BLaER1 (cell line): ENCODE data around the gene GMPPB.
"Not testable (repeated sequence)": the region's sequence is repeated elsewhere in the genome, so short reads cannot be mapped to it uniquely, and the experiment has no call there.

Experiments
- H3K27ac ChIP-seq: shearing (Covaris generic); formaldehyde crosslinking; 2 replicates; pipeline ENCODE4 v1.8.1; 2022
- H3K27me3 ChIP-seq: shearing (Covaris generic); formaldehyde crosslinking; 2 replicates; pipeline ENCODE4 v1.8.1; 2022
- H3K36me3 ChIP-seq: shearing (Covaris generic); formaldehyde crosslinking; 2 replicates; pipeline ENCODE4 v1.8.1; 2022
- H3K4me1 ChIP-seq: shearing (Covaris generic); formaldehyde crosslinking; 2 replicates; pipeline ENCODE4 v1.8.1; 2022
- H3K4me2 ChIP-seq: shearing (Covaris generic); formaldehyde crosslinking; 2 replicates; pipeline ENCODE4 v1.8.1; 2022
- H3K4me3 ChIP-seq: shearing (Covaris generic); formaldehyde crosslinking; 2 replicates; pipeline ENCODE4 v1.8.1; 2022
- H3K9ac ChIP-seq: shearing (Covaris generic); formaldehyde crosslinking; 2 replicates; pipeline ENCODE4 v1.8.1; 2022
- H3K9me3 ChIP-seq: shearing (Covaris generic); formaldehyde crosslinking; 2 replicates; pipeline ENCODE4 v1.8.1; 2022
- H4K20me1 ChIP-seq: shearing (Covaris generic); formaldehyde crosslinking; 2 replicates; pipeline ENCODE4 v1.8.1; 2022
- Cebpa-rat ChIP-seq: shearing (Covaris generic); IDR thresholded peaks from 2 replicates; pipeline ENCODE4 v1.8.1; 2022

Gene GMPPB

DNA sequence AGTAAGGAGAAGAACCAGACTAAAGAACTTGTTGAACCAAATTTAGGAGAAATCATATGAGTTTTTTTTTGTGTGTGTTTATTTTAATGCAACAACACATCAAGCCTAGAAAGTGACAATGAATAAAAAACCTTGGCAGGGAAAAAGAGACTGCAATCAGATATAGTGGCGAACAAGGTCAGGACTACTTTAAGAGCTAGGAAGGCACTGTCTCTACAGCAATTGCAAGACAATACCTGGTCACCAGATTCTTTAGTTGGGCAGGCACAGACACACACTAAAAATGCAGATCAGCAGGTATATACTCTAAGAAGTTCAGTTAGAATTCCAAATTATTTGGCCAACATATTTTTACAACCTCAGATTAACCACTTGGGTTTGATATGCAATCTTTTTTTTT lies 30.8 kb upstream of the GMPPB start:
- Histone ChIP-seq H3K9me3 (no peaks in the 10 kb centered on the region), H4K20me1 (peaks cover 100% of the 10 kb centered on the region), H3K27me3 (no peaks in the 10 kb centered on the region), H3K4me2 (no peak overlapping the region), H3K9ac (no peak overlapping the region), H3K36me3 (peaks cover 45% of the 10 kb centered on the region), H3K27ac (no peak overlapping the region), H3K4me3 (no peak overlapping the region), H3K4me1 (peaks cover 10% of the 10 kb centered on the region)
- TF ChIP-seq Cebpa-rat, result no peak

DNA sequence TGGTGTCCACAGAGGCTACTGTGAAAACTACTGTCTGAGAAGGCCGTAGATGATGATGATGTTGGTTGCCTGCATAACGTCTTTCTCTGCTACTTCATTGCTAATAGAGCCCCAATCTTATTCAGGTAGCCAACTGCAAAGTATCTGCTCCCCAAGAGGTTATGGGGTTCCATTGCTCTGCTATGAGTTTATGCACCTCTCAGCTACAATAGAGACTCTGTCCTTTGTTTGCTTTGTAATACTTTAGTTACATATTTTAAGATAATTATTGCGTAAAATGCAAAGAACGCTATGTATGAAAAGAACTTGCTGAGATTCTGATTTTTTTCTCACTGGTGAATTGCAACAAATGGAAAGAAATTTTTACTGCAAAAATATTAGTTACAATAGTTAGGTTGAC lies 27.8 kb upstream of the GMPPB start:
- Histone ChIP-seq H3K27ac (no peak overlapping the region), H3K27me3 (no peaks in the 10 kb centered on the region), H3K9ac (no peak overlapping the region), H3K4me1 (no peaks in the 10 kb centered on the region), H3K36me3 (peaks cover 61% of the 10 kb centered on the region), H4K20me1 (peaks cover 98% of the 10 kb centered on the region), H3K4me2 (no peak overlapping the region), H3K9me3 (no peaks in the 10 kb centered on the region), H3K4me3 (no peak overlapping the region)
- no peak for TF ChIP-seq Cebpa-rat

DNA sequence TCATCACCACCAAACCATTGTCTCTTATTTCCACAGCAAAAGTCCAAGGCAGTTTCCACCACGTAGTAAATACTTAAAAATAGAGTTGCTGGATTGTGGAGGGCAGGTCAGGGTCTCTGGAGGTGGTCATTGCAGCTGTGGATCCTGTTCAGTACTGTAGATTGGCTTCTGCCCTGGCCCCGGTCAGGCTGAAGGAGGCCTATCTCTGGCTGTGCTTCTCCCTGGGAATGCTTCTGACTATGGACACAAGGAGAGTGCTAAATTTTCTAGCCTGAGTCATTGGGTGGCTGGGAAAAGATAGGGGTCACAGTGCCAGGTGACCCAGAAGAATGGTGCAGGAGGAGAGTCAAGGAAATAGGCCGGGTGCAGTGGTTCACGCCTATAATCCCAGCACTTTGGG lies 26.3 kb upstream of the GMPPB start:
- no peaks in the 10 kb centered on the region for H3K27me3 ChIP-seq
- TF ChIP-seq Cebpa-rat, result no peak
- H3K27ac ChIP-seq, result no peak overlapping the region
- H3K4me2 ChIP-seq, result no peak overlapping the region
- no peaks in the 10 kb centered on the region for H3K4me1 ChIP-seq
- no peaks in the 10 kb centered on the region for H3K9me3 ChIP-seq
- peaks cover 98% of the 10 kb centered on the region for H4K20me1 ChIP-seq
- no peak overlapping the region for H3K4me3 ChIP-seq
- no peak overlapping the region for H3K9ac ChIP-seq
- H3K36me3 ChIP-seq, result peaks cover 76% of the 10 kb centered on the region

DNA sequence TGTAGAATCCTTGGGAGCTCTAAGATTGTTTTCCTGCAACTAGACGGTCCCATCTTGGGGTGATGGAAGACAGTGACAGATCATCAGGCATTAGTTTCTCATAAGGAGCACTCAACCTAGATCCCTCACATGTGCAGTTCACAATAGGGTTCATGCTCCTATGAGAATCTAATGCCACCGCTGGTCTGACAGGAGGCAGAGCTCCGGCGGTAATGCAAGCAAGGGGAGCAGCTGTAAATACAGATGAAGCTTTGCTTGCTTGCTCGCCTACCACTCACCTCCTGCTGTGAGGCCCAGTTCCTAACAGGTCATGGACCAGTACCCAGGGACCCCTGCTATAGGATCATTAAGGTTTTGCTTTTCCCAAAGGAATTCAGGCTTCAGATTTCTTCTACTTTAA lies 25.1 kb upstream of the GMPPB start:
- H3K9me3 ChIP-seq, H3K27me3 ChIP-seq, H3K4me2 ChIP-seq, H3K27ac ChIP-seq, H3K4me1 ChIP-seq, H3K4me3 ChIP-seq, H3K9ac ChIP-seq: not testable (repeated sequence)
- Histone ChIP-seq H3K36me3 (peaks cover 83% of the 10 kb centered on the region), H4K20me1 (peaks cover 98% of the 10 kb centered on the region)

DNA sequence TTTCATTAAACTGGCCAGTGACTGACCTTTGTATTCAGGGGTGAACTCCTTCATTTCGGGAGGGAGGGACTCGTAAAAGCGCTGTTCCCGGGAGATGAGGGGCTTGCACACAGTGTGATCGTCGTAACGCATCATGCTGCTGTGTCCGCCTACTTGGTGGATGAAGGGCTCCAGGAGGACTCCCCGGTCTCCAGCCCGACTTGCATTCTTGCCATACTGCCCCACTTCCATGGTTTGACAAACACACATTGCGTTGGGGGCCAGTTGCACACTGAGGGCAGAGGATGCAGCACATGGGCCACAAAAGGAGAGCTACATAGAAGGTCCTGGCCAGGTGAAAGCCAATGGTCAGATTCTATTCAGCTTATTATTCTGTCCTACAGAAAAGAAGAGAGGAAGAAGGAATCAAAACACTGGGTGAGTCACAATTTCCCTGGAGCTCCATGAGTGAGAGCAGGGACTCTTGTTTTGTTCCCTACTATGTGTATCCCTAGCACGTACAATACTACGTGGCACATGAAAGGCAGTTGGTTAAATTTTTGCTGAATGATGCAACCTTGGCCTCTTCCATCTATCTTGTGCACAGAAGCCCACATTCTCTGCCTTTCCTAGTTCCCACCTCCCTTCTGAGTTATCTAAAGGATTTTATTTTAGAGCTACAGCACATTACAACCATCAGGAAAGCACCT lies 24.2 kb upstream of the GMPPB start:
- Histone ChIP-seq H3K4me1 (no peaks in the 10 kb centered on the region), H3K36me3 (peaks cover 90% of the 10 kb centered on the region), H3K4me3 (no peak overlapping the region), H4K20me1 (peaks cover 98% of the 10 kb centered on the region), H3K9ac (no peak overlapping the region), H3K27me3 (no peaks in the 10 kb centered on the region), H3K27ac (no peak overlapping the region), H3K4me2 (no peak overlapping the region), H3K9me3 (no peaks in the 10 kb centered on the region)
- no peak for TF ChIP-seq Cebpa-rat

DNA sequence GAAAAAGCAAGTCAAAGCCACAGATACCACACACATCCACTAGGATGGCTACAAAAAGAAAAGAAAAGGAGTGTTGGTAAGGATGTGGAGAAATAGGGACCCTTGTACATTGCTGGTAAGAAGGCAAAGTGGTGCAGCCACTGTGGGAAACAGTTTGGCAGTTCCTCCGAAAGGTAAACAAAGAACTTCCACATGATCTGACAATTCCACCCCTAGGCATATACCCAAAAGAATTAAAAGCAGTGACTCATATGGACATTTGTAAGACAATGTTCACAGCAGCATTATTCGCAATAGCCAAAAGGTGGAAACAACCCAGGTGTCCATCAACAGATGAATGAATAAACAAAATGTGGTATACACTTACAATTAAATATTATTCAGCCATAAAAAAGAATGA lies 22.2 kb upstream of the GMPPB start:
- Histone ChIP-seq H3K9me3 (no peaks in the 10 kb centered on the region), H3K4me3 (no peak overlapping the region), H3K9ac (no peak overlapping the region), H3K27ac (no peak overlapping the region), H3K4me2 (no peak overlapping the region), H3K27me3 (no peaks in the 10 kb centered on the region), H3K36me3 (peaks cover 93% of the 10 kb centered on the region), H4K20me1 (peaks cover 97% of the 10 kb centered on the region), H3K4me1 (no peaks in the 10 kb centered on the region)
- TF ChIP-seq Cebpa-rat, result no peak

DNA sequence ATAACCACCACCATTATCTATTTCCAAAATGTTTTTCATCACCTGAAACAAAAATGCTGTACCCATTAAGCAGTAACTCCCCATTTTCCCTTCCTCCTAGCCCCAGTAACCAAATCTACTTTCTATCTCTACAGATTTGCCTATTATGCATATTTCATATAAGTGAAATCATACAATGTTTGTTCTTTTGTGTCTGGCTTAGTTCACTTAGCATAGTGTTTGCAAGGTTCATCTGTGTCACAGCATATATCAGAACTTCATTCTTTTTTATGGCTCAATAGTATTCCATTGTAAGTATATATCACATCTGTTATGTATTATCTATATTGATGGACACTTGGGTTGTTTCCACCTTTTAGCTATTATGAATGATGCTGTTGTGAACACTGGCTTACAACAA lies 16.7 kb upstream of the GMPPB start:
- no peak for TF ChIP-seq Cebpa-rat
- peaks cover 60% of the 10 kb centered on the region for H4K20me1 ChIP-seq
- H3K27me3 ChIP-seq, result no peaks in the 10 kb centered on the region
- no peak overlapping the region for H3K4me3 ChIP-seq
- no peak overlapping the region for H3K9ac ChIP-seq
- H3K36me3 ChIP-seq, result peaks cover 94% of the 10 kb centered on the region
- no peaks in the 10 kb centered on the region for H3K9me3 ChIP-seq
- no peak overlapping the region for H3K4me2 ChIP-seq
- no peaks in the 10 kb centered on the region for H3K4me1 ChIP-seq
- H3K27ac ChIP-seq, result no peak overlapping the region

DNA sequence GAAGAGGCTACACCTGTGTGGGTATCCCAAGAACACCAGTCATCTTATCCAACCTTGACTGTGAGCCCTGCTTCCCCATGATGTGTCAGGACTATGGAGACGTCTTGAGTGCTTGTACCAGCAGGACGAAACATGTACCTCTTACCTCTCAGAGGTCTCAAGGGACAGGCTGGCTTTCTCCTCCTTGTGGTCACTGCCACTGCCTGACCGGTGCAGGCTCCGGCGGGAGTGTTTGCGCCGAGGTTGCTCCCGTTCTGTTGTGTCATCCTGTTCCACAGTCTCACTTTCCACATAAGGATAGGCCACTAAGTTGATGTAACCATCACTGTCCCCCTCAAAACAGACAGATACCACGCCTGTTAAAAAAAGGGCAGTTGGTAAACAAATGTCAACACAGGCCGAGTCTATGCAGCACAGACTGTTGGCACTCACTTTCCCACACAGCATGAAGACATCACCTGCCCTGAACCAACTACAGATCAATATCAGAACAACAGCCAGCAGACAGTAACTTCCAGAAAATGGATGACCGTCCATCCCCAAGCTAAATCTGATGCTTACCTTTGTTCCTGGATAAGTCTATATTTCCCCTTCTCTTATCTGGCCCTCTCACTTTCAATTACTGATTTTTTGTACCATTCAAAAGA lies 14.4 kb upstream of the GMPPB start:
- peaks cover 60% of the 10 kb centered on the region; the same call in 1 of the 2 replicates for H4K20me1 ChIP-seq
- TF ChIP-seq Cebpa-rat, result no peak
- H3K27ac ChIP-seq, result no peak overlapping the region
- H3K9me3 ChIP-seq, result no peaks in the 10 kb centered on the region
- no peak overlapping the region for H3K9ac ChIP-seq
- no peak overlapping the region for H3K4me3 ChIP-seq
- no peak overlapping the region for H3K4me2 ChIP-seq
- no peaks in the 10 kb centered on the region for H3K4me1 ChIP-seq
- H3K36me3 ChIP-seq, result peaks cover 95% of the 10 kb centered on the region
- H3K27me3 ChIP-seq, result no peaks in the 10 kb centered on the region

DNA sequence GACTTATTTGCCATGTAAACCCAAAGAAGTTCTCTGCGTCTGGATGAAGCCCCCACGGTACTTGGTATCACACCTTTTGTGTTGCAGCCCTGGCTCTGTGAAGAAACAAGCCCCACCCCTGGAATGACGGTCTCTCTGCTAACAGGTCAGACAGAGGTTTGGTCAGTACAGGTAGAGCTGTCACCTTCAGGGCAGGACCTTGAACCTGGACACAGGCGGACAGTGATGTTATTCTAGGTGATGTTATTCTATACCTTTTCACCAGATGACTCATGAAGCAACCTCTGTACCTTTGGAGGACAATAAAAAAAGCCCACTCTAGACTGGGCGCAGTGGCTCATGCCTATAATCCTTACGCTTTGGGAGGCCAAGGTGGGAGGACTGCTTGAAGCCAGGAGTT lies 11.0 kb upstream of the GMPPB start:
- TF ChIP-seq Cebpa-rat, result no peak
- Histone ChIP-seq H3K27me3 (no peaks in the 10 kb centered on the region), H3K36me3 (peaks cover 98% of the 10 kb centered on the region), H3K27ac (no peak overlapping the region), H3K9ac (no peak overlapping the region), H3K4me2 (no peak overlapping the region), H4K20me1 (peaks cover 36% of the 10 kb centered on the region; the same call in 1 of the 2 replicates), H3K4me1 (no peaks in the 10 kb centered on the region), H3K4me3 (no peak overlapping the region), H3K9me3 (no peaks in the 10 kb centered on the region)

DNA sequence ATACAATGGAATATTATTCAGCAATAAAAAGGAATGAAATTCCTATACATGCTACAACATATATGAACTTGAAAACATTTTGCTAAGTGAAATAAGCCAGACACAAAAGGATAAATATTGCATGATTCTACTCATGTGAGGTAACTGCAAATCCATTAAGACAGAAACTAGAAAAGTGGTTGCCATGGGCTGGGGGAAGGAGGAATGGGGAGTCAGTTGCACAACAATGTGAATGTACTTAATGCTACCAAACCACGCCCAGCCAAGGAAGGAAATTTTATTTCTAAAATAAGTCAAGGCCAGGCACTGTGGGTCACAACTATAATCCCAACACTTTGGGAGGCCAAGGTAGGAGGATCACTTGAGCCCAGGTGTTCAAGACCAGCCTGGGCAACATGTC lies 9.8 kb upstream of the GMPPB start:
- Histone ChIP-seq H3K27me3 (no peaks in the 10 kb centered on the region), H3K36me3 (peaks cover 99% of the 10 kb centered on the region), H3K4me3 (no peak overlapping the region), H4K20me1 (peaks cover 36% of the 10 kb centered on the region; the same call in 1 of the 2 replicates), H3K27ac (no peak overlapping the region), H3K4me1 (no peaks in the 10 kb centered on the region), H3K9ac (no peak overlapping the region), H3K9me3 (no peaks in the 10 kb centered on the region), H3K4me2 (no peak overlapping the region)
- no peak for TF ChIP-seq Cebpa-rat

DNA sequence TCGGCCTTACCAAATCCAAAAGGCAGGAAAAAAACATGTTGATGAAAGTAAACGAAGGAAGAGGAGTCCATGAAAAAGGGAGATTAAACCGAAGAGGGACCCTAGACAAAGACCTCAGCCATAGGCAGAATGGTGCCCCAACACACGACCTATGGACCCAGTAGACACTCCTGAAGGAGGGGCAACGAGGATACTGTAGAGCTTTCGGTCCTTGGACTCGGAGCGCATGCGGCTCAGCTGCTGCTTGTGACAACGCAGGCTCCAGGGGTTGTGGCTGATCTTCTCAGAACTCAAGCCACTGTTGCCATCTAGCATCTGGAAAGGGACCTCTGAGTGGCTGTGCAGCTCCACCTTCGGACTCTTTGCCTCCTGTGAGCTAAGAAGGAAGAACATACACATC lies 8.8 kb upstream of the GMPPB start:
- Histone ChIP-seq H3K4me2 (no peak overlapping the region), H3K36me3 (peaks cover 99% of the 10 kb centered on the region), H3K9ac (no peak overlapping the region), H3K27me3 (no peaks in the 10 kb centered on the region), H4K20me1 (peaks cover 33% of the 10 kb centered on the region; the same call in 1 of the 2 replicates), H3K9me3 (no peaks in the 10 kb centered on the region), H3K27ac (no peak overlapping the region), H3K4me3 (no peak overlapping the region), H3K4me1 (no peaks in the 10 kb centered on the region)
- no peak for TF ChIP-seq Cebpa-rat
